HG03520 (cell line): ENCODE measurements around the gene MTG2.

Source experiments
- ATAC-seq: cut with Tn5 transposase; IDR thresholded peaks from one replicate; pipeline ENCODE4 v1.9.1; 2021; ENCODE audit warnings: mild to moderate bottlenecking, moderate library complexity; ENCODE audit not compliant: unreplicated experiment

Gene MTG2

DNA sequence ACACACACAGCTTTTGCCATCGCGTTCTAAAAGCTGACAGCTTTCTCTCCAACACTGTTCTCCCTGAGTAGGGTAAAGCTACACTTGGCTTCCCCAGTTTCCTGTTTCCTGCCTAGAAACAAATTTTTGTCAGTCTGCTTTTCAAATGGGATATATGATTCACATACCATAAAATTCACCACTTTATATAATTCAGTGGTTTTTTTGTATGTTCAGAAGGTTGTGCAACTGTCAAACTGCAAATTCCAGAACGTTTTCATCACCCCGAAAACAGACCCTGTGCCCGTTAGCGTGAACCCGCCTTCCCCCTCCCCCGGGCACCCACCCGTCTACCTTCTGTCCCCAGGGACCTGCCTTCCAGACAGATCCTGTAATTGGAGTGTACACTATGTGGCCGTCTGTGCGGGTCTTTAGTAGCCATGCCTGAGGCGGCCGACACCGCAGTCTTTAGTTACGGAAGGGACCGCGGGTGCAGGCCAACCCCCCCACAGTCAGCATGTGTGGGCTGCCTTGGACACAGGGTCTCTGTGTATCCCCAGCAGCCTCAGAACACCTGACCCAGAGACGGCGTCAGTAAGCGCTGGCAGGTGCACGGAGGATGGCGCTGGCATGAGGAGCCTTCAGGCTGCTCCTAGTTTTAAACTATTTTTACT is 20.7 kb downstream of the MTG2 start:
- no peak for ATAC-seq

DNA sequence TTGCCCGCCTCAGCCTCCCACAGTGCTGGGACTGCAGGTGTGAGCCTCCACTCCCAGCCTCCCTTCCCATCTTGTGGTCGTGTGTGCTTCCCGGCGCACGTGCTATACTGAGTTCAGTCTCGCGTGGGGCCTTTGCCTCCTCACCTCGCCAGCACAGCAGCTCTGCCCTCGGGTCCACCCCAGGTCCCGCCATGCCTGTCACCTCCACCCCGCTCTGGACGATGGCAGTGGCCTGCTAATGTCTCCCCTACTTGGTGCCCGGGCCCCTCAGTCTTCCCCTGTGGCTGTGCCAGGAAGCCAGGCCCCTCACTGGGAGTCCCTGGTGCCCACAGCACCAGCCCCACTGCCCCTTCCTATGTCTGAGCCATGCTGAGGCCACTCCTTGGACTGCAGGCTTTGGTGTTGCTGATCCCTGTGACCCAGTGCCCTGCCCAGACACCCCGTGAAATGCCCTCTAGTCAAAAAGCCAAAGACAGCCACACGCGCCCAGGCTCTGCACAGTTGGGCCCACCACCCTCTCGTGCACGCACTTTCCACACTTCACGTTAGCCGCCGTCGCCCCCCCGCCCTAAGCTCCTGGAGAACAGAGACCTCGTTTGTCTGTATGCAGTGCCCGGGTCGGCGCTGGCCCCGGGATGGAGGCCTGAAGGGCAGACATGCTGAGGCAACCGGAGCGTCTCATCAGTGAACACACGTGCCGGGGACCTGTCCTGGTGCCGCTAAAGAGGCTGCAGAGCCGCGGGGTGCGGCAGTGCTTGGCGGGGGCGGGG is 23.0 kb downstream of the MTG2 start:
- no peak for ATAC-seq

DNA sequence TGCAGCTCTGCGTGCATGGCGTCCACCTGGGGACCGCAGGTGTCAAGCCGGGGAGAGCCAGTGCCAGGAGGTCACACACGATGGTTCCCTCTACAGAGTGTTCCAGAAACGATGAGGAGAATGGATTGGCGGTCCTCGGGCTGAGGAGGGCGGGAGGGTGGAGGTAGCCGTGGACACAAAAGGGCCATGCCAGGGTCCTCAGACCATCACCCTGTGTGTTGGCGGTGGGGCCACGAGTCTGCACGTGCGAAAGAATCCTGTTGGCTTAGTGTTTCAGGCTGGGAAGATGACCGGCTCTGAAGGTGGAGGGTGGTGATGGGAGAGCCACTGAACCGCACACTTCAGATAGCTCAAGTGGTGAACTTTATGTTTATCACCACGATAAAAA is 23.6 kb downstream of the MTG2 start:
- ATAC-seq, result no peak

DNA sequence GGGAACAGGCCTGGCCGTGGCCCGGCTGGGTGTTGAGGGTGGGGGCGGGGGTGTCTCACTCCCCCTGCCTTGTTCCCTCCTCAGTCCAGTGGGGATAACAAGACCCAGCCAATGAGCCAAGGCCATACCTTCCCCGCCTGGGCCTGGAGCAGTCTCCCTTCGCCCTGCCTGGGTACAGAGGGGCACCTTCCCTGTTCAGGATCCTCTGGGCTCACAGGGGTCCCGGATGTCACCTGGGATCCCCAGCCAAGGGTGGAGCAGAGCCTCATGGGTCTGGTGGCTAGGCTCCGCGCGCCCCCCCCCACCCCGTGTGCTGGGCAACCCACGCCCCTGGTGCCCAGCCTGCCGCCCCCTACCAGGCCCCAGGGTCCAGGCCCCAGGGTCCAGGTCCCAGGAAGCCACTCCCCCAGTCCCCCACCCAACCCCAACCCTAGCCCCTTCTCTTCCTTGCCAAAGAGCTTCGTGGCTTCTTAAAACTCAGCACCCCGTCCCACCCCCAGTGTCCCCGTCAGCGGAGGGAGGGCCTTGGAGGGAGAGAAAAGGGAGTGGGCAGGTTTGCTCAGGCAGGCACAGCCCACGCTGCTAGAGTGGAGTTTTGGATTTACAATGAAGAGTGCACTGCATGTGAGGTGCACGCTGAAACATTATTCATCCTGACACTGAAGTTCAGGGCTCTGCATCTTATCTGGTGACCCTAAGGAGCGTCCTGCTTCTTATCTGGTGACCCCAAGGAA is 25.4 kb downstream of the MTG2 start:
- ATAC-seq, result no peak

DNA sequence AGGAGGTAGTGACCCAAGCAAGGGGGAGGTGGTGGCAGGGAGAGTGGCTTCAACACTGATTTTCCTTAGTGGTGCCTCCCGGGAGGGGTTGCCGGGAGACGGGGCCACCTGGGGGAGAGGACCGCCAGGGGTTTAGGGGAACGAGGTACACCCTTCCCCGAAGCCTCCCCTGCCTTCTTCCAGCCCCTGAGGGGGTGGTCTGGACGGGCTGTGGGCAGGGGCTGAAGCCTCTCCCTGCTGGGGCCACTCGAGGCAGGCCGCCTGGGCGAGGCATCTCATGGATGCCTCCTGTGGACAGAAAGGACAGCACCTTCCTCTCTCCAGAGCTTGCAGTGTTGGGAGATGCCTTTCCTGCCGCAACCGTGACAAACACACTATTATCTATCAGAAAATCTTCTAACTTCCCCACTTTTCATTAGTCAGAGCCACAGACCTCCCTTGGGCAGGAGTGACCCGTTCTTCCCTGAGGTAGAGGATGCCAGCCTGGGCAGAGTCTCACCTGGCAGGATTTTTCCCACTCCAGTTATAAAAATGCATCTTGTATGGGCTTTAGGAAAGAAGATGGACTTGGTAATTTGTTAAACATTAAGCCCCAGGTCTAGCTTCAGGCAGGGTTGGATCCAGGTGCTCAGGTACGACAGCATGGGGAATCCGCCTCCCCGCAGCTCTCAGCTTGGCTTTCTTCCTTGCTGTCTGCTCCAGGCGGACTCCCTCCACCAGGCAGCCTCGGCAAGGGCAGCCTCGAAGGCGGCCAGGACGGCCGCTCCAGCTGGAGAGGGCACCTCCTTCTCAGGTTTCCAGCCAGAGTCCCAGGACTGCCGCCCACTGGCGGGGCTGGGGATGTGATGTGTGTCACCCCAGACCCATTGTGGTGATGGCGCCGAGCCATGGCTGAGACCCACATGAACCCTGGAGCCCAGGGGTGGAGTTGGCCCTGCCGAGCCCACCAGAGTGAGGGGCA is 26.2 kb downstream of the MTG2 start:
- no peak for ATAC-seq

DNA sequence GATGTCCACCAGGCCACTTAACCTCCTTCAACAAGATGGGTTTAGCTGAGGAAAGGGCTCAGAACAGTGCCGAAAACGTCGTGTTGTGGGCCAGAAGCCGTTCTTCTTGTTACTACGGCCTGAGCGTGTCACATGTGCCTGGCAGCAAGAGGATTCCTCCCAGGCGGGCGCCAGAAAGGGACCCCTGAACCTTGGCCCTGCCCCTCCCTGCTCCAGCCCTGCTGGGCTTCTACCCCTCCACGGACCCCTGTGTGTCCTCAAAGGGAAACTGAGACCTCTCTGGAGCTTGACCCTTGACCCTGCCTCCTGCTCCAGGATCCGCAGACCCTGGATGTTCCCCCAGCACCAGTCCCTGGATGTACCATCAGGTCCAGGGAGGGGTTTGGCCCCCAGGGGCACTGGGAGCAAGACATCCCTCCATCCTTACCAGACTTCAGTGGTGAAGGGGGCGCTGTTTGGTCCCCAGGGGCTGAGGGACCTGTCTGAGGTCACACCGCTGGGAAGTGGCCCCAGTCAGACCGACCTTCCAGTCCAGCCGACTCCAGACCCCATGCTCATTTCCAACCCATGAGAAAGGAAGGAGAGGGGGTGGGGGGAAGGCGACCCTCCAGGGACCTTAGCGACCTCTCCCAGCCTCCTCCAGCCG is 27.1 kb downstream of the MTG2 start:
- no peak for ATAC-seq

DNA sequence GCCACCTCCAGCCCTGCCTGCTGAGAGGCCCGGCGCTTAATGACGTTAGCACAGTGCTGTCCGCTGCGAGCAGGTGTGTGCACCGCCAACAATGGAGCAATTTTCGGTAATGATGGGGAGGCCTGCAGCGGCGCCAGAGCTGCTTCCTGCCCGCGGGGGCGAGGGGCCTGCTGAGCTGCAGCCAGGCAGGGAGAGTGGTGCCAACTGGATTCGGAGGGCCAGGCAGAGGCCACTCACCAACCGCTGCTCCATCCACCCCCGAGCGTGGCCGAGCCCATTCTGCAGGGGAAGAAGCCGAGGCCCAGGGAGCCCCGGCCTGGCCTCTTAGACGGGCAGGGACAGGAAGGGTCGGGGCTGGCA is 27.6 kb downstream of the MTG2 start:
- ATAC-seq, result no peak

DNA sequence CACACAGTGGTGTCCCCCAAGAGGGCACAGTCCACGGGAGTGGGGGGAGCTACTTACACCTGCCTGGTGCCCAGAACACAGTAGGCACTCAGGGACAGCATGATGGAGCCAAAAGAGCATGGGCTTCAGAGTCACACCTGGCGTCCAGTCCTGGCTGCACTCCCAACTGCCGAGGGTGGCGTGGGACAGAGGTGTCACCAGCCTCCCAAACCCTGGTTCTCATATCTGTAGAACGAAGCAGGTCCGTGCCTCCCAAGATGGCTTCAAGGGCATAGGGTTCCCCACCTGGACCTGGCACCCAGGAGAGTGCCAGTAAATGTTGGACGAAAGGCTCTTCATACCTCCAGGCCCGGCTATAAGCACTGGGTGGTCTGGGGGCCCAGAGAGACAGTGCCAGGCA is 28.4 kb downstream of the MTG2 start:
- ATAC-seq, result no peak

DNA sequence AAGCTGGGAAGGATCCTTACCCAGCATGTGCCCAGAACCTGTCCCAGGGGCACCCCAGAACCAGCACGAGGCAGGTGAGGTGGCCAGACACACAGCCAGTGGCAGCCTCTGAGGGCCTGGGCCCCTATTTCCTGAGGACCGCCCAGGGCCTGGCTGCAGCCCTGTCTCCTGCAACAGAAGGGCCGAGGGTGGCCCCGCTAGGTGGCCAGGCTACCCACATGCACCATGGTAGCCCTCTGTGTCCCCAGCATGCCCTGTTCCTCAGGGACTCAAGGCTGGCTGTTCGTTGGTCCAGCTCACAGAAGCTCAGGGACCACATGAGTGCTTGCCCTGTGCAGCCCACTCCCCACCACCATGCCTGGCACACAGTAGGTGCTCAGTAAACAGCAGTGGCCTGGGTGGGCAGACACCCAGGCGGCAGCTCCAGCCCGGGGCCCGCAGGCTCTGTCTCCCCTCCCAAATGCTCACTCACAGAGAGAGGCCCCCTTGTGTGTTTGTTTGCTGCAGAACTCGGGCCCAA is 29.0 kb downstream of the MTG2 start:
- no peak for ATAC-seq

DNA sequence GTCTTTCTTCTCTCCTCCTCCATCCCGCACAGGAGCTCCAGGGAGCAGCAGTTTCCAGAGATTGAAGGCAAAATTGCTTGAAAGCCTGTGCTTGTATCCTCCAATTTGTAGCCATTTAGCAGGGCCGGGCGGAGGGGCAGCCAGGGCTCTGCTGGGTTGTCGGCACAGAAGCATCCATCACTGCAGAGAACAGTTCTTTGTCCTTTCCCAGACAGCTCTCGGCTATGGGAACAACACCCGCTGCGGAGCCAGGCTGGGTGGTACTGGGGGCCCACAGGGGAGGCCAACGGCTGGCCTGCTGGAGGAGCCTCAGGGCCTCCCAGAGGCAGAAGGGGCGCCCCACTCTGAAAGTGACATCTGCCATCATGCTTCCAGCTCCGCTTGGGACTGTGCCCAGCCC is 29.5 kb downstream of the MTG2 start:
- no peak for ATAC-seq

DNA sequence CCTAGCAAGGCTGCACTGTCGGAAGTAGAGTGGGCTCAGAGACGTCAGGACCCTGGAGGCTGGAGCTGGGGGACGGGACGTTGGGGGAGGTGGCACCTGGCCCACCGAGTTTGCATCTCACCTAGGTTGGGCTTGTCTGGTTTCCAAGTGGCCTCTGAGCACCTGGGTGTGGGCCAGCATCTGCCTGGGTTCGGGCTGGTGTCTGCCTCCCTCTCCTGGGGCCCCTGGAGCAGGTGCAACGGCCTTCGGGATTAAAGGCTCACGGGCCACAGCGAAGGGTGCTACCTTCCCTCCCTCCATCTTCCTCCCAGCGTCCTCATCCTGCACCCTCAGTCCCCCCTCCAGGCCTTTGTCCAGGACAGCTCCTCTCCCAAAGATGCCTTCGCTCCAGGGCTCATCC is 31.2 kb downstream of the MTG2 start:
- ATAC-seq, result no peak

DNA sequence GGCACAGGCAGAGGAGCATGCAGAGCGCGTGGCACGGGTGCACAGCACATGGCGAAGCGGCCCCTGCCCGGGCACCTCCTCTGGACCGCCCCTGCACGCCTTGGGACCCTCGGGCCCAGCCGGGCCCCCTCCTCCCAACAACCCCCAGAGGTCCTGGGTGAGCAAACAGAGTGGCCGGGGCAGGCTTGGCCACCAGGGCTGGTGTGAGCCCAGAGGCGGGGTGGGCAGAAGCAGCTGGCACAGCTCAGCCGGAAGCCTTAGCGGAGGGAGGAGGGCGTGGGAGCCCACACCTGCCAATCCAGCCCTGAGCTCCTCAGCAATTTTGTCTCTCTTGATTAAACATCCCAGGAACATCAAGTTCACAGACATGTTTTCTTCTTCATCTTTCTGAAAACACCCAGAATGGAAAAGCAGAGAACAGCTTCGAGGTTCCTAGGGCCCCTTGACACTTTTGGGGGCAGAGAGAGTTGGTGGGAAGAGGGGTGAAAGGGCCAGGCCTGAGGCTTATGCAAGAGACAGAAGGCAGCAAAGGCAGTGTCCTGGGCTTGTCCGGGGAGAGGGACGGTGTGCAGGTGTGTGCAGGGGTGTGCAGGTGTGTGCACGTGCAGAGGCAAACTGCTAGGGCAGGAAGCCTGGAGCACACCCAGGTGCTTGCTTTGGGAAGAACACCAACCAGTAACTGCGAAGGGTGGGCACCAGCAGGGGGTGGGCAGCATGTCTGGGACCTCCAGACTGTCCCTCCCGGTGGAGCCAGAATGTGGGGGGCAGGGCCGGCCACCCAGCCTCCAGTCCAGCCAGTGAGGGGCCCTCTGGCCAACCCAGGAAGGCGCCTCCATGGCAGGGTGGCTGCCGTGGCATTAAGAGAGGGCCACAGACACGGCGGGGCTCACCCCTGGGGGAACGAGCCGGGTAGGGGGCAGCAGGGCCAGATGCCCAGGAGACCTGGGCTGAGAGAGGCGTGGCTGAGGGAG is 32.5 kb downstream of the MTG2 start:
- ATAC-seq, result no peak

DNA sequence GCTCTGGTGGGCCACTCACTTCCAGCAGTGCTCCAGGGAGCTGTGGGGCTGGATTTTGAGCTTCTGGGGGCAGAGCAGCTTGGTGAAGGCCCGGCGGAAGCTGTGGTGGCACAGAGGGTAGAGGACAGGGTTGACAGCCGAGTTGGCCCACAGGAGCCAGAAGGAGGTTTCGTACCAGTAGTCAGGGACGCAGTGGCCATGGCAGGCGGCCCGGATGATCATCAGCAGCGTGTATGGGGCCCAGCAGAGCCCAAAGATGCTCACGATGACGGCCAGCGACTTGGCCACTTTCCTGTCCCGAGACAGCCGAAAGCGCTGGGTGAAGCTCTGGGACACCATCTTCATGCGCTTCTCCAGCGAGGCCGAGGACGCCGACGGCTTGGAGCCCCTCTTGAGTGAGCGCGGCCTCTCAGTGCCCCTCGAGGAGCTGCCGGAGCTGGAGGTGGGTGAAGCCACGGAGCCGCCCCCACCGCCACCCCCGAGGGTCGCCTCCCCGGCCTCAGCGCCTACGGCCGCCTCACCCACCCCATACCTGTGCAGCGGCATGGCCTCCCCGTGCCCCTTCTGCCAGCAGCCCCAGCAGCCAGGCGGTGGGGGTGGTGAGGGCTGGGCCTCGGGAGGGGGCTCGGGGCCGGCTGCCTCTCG is 33.3 kb downstream of the MTG2 start:
- no peak for ATAC-seq

DNA sequence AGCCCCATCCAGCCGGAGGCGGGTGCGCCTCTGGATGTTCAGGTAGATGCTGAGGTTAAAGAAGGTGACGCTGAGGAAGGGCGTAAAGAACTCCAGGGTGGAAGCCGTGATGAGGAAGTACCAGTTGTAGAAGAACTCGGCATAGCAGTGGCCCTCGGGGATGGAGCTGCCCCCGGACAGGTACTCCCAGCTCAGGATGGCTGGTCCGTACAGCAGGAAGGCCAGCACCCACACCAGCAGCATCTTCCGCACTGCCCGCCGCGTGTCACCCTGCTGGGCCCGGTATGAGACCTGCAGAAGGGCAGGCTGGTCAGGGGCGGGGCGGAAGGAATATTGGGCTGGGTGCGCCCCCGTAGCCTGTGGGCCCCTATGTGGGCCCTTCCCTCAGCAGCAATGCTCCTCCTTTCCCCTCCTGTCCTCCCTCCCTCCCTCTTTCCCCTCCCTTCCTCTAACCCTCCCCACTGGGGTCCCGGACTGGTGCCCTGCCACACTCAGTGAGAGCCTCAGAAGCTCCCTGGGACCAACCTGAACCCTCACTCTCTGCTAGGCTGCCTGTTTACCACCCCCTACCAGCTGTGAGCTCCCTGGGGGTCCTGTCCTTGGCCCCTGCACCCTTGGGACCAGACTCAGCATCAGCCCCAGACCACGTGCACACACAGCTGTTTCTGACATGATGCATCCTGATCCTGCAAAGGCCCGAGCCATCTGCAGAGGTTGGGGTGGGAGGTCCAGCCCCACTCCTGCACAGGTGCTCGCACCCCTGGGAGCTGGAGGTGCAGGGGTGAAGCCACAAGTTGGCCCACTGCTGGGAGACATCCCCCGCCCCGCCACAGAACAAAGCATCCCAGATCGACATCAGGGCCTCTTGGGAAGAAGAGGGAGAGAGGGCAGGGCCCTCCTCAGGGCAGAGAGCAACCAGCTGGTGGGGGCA is 34.1 kb downstream of the MTG2 start:
- ATAC-seq, result no peak

DNA sequence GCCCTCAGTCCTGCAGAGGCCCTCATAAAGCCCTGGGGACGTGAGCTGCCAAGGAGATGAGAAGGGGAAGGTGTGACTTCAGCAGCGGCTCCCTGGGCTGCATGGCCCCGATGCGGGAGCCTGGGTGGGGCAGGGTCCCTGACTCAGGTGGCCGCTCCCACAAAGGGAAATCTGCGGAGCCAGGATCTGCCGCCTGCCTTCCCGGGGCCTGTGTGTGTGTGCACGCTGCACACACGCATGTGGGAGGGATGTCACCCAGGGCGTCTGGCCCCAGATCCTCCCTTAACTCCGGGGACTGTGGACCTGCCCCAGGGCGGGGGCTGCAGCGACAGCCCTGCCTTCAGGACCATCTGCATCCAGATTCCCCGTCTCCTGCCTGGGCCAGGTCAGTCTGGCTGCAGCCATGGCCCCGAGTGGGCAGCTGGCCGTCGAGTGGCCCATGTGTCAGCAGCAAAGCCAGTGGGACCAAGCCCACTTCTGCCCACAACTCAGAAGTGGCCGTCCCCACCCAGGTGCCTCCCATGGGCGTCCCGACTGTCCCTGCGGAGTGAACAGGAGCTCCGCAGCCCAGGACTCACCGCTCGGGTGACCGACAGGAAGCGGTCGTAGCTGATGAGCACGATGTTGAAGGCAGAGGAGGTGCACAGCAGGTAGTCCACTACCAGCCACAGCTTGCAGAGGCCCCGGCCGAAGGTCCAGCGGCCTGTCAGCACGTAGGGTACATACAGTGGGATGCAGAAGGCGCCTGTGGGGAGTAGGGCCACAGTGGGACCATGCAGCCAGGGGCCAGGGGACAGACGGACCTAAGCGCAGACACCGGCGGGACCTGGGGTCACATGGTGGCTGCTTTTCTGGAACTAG is 35.3 kb downstream of the MTG2 start:
- no peak for ATAC-seq

DNA sequence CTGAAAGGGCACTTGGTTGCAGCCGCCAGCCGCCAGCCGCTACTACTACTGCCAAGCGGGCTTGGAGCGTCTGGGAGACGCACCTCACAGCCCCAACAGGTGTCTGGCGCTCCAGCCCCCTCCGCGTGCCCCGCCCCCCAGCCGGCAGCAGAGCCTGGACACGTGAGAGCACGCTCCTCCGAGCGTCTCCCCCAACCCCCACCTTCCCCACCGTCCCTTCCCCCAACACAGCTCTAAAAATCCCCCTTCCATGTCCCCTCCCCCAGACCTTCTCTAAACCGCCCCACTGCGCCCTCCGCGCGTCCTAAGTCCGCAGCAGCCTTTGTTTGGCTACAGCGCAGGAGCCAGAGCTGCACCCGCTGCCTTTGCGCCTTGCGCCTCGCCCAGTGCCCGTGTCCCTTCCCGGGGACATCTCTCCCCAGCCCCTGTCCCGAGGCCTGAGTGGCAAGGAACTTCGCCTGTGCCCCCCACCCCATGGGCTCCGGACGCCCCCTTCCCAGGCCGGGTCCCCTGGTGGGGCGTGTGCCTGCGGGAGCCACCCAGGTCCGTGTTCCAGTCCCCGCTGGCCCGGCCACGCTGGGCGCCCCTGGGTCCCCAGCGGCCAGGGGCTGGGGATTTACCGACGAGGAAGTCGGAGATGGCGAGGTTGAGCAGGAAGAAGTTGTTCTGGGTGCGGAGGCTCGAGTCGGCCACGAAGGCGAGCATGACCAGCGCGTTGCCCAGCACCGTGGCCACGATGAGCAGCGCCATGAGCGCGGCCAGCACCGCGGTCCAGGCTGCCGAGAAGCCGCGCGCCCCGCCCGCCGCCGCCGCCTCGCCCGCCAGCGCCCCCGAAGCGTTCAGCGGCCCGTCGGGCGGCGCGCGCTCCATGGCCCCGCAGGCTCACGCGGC is 36.5 kb downstream of the MTG2 start:
- ATAC-seq, result no peak
